Measurements from ENCODE around the gene PLTP.
A peak's percentile ranks its signal among the peaks of the same experiment; 100 is the strongest.
"Not testable (repeated sequence)": the region's sequence is repeated elsewhere in the genome, so short reads cannot be mapped to it uniquely, and the experiment has no call there.

Gene PLTP

DNA sequence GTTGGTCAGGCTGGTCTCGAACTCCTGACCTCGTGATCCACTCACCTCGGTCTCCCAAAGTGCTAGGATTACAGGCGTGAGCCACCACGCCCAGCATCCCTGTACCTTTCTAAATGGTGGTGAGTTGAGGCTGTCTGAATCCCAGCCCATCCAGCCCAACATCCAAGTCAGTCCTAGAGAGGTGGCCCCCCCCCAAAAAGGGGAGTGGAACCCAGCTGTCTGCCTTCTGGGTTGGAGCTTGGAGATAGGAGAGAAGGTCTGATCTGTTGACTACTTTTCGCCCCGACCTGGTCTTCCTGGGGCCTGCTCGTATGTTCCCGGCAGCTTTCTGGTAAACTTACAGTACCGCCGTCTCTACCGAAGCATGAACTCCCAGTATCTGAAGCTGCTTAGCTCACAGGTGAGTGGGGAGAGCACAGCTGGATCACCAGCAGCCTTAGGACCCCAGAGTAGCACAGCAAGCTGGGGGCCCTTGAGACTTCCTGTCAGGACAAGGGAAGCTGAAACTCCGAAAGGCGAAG is 15.3 kb downstream of the PLTP start:
- DNase-seq, result no peak

DNA sequence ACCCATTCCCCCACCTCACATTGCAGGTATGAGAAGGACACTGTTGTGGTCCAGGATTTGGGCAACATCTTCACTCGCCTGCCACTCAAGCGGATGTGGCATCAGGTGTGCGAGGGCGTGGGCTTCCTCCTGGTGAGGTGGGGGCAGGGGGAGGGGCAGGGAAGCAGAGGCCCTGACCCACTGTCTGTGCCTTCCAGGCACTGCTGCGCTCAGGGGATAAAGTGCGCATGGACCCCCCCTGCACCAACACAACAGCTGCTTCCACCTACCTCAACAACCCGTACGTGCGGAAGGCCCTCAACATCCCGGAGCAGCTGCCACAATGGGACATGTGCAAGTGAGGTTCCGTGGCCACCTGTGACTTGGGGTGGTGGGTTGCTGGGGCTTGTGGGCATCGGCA is 17.2 kb downstream of the PLTP start:
- no peak for DNase-seq

DNA sequence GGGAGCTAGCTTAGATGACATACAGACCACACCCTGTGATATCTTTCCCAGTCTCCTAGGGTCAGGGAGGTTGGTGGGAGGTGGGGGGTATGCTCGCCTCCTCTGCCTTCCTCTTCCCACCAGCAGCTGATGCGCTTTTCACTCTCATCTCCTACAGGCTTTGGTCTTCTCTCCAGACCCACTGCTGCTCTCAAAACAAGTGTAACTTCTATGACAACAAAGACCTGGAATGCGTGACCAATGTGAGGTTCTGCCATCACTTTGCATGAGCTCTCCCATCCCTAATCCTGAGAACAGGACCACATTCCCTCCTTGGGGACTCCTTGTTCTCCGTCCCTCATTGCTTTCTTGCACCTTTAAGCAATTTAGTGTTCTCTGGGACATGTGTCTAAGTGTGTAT is 18.1 kb downstream of the PLTP start:
- no peak for DNase-seq

DNA sequence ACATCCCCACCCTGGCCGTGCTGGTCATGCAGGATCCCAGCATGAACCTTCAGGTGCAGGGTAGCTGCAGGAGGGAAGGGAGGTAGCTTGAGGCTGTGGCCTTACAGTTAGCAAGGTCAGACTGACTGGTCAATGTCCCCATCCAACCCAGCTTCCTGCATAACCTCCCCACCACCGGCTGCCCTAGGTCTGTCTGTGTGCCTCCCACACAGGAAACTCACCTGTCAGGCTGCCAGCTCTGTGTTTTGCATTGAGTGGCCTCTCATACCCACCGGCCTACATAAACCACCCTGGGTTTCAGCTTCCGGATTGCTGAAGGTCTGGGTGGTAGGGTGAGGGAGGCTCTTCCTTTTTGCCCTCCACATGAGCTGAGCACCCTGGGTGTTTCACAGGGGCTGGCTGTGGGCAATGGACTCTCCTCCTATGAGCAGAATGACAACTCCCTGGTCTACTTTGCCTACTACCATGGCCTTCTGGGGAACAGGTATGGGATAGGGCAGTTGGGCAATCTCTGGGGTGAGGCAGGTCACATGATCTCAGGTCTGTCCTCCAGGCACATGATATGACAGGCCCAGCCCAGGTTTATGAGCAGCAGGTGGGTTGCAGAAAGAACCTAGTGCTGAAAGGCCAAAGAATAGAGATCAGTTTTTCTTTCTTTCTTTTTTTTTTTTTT is 19.0 kb downstream of the PLTP start:
- DNase-seq, result no peak

DNA sequence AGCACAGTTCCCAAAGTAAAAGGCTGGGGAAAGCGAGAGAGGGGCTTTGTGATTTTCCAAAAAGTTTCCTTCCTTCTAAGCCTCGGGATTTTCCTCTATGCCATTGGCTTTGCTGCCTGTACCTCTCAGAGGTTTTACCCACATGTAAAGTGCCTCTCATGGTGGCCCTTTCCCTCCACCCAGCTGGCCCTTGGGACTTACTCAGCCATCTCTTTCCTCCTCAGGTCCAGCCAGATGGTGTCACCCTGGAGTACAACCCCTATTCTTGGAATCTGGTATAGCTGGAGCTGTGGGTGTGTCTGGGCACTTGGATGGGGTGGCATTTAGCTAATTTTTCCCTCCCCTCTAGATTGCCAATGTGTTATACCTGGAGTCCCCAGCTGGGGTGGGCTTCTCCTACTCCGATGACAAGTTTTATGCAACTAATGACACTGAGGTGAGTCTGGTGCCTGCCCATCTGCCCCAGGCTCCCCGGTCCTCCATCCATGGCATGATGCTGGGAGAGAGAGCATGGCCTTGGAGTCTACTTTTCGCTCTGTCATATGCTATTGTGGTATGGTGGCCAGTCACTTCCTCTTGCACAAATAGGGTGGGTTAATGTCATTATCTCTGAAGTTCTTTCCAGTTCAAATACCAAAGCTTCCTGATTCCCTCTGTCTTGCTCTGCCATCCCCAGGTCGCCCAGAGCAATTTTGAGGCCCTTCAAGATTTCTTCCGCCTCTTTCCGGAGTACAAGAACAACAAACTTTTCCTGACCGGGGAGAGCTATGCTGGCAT is 19.7 kb downstream of the PLTP start:
- no peak for DNase-seq

DNA sequence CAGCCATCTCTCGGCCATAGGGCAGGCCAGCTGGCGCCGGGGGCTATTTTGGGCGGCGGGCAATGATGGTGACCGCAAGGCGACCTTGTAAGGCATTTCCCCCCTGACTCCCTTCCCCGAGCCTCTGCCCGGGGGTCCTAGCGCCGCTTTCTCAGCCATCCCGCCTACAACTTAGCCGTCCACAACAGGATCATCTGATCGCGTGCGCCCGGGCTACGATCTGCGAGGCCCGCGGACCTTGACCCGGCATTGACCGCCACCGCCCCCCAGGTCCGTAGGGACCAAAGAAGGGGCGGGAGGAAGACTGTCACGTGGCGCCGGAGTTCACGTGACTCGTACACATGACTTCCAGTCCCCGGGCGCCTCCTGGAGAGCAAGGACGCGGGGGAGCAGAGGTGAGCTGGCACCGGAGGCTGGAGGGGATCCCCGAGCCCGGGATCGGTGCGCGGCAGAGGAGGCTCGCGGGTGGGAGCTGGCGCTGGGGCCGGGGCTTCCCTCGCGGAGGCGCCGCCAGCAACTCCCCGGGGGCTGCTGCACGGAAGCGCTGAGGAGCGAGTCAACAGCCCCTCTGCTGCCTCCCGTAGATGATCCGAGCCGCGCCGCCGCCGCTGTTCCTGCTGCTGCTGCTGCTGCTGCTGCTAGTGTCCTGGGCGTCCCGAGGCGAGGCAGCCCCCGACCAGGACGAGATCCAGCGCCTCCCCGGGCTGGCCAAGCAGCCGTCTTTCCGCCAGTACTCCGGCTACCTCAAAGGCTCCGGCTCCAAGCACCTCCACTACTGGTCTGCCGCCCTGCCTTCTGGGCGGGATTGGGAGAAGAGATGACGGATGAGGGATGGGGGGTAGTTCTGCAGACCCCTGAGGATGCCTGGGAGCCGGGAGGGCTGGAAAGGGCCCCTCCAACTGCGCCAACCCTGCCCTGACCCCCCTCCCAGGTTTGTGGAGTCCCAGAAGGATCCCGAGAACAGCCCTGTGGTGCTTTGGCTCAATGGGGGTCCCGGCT is 20.7 kb downstream of the PLTP start, which contains the start of the genes CTSA and NEURL2:
Gene CTSA, plus strand, starts transcription at position 351 of the 999 bp plus-strand sequence. Its CDS starts 234 bp downstream, at position 585.
Gene NEURL2, minus strand, starts transcription at position 224 of the 999 bp plus-strand sequence. Its CDS starts 217 bp downstream, at position 7.
- peak; percentile 77 for DNase-seq

DNA sequence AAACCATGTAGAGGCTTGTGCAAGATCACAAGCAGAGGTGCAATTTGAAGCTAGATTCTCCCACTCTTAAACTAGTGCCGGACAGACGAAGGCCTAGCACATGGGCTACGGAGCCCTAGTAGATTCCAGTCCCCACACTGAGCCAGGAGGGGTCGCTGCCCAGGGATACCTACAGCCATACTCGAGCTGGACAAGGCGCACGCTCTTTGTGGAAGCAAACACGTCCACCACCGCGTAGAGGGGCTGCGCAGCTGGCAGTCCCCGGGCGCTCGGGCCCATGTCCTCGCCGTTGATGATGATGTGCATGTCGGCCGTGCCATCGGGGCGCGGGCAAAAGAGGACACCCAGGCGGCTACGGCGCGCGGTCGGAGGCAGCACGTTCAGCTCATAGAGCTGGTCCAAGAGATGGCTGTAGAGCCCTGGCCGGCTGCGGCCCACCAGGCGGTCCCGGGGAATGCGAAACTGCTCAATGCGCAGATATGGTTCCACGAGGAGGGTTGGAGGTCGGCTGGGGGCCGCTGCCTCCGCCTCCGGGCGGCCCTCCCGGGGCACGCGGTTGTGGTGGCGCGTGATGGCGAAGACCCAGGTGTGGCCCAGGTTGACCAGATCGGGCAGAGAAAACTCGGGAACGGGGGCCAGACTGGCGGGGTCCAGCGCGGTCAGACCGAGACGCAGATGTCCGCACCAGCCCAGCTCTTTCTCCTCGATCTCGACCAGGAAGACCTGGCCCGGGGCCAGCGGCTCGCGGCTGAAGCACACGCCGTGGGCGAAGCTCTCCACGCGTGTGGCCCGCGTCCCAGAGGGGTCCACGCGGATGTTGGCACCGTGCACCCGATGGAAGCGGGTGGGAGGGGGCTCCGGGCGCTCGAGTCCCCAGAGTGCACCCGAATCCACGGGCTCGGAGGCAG is 21.6 kb downstream of the PLTP start:
- DNase-seq, result peak; percentile 23

DNA sequence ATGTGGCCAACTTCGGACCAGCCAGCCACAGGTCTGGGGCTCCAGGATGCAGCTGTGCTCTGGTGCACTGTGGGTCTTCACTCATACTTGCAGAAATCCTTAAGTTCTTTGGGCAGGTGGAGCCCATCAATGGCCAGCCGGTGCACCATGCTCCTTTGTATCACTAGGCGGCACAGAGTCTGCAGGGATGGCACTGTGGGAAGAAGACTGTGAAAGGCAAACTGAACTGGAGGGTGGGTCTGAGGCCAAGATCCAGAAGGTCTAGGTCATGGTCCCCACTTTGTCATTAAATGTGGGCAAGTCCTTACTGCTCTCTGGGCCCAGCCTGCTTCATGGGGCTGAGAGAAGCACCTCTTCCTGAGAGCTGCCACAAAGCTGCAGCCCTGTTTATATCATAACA is 23.3 kb downstream of the PLTP start:
- DNase-seq, result no peak

DNA sequence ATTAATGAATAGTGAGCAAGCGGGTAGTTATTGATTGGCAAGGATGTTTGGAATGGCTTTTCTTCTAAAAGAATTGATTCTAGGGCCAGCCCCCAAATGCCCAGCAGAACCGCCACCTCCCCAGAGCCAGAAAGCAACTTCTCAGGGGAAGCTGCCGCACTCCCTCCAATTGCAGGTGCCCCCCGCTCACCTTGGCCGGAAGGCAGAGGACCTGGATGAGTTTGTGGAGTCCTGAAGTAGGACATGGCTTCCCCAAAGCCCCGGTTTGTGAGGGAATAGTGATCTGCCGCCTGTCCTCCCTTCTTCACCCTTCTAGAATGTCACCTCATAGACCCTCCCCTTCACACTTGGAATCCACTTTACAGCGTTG is 24.6 kb downstream of the PLTP start, which contains the start of gene SPATA25:
Gene SPATA25, minus strand, starts transcription at position 277 of the 370 bp plus-strand sequence. Its CDS starts 32 bp downstream, at position 245.
- DNase-seq, result no peak

DNA sequence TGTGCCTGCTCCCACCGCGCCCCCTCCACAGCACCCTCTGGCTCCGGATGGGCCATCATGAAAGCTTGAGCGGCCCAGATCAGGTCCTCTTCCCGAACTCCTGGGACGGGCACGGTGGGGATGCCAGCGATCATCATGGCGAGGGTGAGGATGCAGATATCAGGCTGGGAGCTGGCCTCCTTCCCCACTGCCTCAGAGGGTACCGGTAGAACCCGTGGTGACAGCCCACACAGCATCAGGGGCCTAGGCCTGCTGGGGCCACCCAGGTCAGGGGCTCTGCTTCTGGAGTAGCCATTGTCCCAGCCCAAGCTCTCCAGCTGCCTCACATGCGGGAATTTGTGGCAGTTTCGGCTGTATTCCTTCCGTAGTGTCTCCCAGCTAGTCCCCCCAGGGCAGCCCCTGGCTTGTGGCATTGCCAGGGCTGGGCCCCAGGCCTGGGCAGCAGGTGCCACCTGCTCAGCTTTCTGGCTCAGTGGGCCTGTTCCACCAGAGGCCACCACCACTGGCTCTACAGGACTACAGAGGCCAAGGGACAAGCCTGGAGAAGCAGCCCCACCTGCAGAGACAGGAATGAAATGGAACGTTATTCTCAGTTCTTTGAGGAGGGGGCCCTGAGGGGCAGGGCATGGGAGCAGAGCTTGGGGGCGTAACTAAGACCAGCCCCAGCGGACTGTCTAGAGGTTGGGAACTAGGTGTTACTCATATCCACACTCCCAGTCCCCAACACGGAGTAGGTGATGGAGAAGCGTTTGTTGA is 25.2 kb downstream of the PLTP start:
- no peak for DNase-seq

DNA sequence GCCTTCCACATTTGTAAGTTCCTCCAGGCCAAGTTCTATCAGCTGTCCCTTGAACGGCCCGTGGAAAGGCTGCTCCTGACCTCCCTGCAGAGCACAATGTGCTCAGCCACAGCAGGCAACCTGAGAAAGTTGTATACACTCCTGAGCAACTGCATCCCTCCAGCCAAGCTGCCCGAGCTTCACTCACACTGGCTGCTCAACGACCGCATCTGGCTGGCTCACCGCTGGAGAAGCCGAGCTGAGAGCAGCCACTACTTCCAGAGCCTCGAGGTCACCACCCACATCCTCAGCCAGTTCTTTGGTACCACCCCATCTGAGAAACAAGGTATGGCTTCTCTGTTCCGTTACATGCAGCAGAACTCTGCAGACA is 28.9 kb downstream of the PLTP start:
- no peak for DNase-seq

DNA sequence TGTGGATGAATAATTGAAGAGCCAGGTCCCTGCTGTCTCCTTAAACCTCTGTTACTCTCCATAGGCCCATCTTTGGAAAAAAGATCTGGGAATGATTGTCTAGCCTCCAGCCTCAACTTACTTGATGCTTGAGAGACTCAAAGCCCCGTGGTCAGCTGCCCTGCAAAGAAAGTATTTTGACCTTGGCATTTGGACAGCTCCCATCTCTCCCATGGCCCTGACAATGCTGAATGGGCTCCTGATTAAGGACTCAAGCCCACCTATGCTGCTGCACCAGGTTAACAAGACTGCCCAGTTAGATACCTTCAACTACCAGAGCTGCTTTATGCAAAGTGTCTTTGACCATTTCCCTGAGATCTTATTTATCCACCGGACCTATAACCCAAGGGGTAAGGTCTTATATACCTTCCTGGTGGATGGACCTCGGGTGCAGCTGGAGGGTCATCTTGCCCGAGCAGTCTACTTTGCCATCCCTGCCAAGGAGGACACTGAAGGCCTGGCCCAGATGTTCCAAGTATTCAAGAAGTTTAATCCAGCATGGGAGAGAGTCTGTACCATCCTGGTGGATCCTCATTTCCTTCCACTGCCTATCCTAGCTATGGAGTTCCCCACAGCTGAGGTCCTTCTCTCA is 29.4 kb downstream of the PLTP start:
- DNase-seq, result no peak

DNA sequence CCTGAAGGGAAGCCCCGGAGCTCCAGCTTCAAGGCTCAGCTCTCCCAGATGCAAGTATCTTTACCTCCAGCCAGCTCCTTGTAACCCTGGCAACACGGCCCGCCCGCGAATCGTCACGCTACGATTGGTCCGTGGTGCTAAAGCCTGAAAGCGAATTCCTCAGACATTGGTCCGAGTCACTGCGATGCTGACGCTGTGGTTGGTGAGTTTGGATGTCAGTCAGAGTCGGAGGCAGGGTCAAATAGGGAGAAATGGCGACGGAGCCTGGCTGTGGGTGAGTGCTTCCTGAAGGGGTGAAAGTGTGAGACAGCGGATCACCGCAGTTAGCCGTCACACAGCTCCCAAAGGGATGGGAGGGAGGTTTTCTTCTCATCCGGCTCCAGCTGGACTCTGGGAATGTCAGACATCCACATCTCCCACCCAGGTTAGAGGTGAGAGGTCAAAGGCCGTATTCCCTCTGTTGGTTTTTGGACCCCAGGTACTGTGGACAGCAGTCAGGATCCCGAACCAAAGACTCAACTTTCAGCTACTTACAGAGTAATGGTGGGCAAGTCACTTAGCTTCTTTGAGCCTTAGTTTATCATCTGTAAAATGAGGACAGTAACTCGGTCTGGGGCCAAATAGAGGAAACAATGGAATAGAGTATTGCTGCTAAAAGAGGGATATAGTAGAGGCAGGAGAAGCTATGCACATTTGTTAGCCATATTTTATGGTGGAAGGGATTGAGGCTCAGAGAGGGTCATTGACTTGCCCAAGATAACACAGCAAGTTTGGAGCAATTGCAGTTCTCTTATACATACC is 30.8 kb downstream of the PLTP start, which contains the start of gene ZSWIM1:
Gene ZSWIM1, plus strand, starts transcription at position 240 of the 801 bp plus-strand sequence. CDS start 1,366 bp downstream, outside the sequence.
- DNase-seq, result peak; percentile 97

DNA sequence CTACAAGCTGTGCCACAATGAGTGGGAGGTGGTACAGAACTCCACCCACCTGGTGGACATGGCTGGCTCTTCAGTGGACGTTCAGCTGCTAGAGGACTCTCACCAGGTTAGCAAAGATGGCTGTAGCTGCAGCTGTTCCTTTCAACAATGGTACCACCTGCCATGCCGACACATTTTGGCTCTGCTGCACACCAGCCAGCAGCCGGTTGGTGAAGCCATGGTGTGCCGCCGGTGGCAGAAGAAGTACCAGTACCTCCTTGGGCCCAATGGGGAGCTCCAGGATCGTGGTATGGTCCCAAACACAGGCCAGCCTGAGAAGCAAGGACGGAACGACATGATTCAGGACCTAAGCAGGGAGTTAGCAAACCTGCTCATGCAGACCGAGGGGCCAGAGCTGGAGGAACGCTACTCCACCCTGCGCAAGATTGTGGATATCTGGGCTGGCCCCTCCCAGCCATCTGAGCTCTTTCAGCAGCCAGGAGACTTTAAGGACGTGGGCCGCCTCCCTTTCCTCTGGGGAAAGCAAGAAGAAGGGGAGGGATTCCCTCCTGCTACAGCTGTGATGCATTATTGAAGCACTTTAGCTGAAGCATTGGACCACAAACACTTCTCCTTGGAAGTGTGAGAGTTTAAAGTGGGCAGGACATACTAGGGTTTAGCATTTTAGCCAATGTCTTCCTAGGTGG is 33.7 kb downstream of the PLTP start:
- no peak for DNase-seq

DNA sequence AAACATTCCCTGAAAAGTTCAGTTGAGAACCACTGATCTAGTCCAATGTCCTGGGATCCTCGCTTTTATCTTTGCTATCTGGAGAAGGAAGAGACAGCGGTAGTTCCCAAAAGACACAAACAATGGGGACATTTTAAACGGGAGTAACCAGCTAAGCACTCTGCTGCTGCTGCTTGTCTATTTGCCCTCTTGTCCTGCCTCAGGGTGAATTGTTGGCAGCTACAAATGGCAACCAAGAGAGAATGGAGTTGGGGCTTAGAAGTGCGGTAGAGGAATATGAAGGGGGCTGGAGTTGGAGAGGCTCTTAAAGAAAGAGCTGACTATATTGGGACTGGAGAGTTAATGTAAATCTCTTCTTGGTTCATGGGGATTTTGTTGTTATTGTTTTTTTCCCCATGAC is 37.4 kb downstream of the PLTP start:
- no peak for DNase-seq

DNA sequence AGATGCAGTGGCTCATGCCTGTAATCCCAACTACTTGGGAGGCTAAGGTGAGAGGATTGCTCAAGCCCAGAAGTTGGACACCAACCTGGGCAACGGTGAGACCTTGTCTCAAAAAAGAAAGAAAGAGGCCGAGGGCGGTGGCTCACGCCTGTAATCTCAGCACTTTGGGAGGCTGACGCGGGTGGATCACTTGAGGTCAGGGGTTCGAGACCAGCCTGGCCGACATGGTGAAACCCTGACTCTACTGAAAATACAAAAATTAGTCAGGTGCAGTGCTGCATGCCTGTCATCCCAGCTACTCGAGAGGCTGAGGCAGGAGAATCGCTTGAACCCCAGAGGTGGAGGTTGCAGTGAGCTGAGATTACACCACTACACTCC is 37.9 kb downstream of the PLTP start:
- DNase-seq, result not testable (repeated sequence)

DNA sequence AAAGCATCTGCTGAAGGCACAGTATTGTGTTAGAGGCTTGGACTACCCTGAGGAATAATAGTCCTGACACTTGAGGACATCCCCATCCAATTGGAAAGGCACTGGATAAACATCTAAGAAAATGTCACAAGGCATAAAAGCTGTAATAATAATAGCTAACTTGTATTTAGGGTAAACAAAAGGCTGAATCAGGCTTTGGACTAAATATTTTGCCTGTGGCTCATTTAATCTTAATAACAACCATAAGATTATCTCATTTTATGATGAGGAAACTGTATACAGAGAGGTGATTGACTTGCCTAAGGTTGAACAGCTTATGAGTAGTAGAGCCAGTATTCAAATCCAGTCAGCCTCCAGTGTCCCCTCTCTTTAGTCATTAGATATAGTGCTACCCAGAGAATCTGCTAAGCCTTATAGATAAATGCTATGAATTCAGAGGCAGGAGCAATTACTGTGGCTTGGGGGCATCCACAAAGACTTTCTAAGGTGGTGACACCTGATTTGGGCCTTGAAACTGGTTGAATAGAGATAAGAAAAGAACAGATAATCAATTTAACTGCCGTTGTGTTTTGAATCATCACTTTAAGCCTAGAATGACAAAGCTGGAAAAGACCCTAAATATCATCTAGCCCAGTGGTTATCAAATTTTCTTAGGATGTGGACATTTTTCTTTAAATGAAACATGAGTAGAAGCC is 38.4 kb downstream of the PLTP start:
- no peak for DNase-seq

DNA sequence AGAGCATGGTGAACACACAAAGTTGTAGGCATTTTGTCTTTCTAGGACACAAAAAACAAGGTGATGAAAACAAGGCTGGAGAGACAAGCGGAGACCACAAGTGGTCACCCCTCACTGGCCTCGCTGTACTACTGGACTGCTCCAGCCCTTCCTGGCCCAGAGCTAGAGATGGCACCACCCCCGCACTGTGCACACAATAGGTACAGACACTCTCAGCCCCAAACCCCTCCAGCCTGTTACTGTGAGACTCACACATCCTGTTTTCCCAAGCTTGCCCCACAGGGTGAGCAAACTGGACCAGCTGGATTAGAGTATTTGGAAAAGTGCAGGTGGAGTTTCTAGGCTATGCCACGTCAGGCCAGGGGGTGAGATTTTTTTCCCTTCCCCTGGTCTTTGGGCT is 39.3 kb downstream of the PLTP start:
- DNase-seq, result no peak
